Keratinocyte (primary cell): Measurements from ENCODE around the gene TKFC.

Source experiments
- CTCF ChIP-seq, 3 experiments: IDR thresholded peaks in 1 of 3; conservative IDR thresholded peaks in 1 of 3; optimal IDR thresholded peaks in 1 of 3; 2 replicates in 2 of 3; 3 replicates in 1 of 3; pipeline versions ENCODE3 to v1.5.1; 2011; ENCODE audit warnings: low read length in 3 of 3, mild to moderate bottlenecking in 3 of 3, moderate library complexity in 2 of 3, control low read depth in 1 of 3, inconsistent platforms in 1 of 3; ENCODE audit not compliant: insufficient read depth in 2 of 3; ENCODE audit errors: extremely low read depth in 1 of 3
- EZH2 ChIP-seq: IDR thresholded peaks from one replicate; pipeline ENCODE4 v1.6.1; 2012; ENCODE audit warnings: inconsistent platforms, mild to moderate bottlenecking, low read length, moderate library complexity

- TF ChIP-seq EZH2, result no peak
- no peak for TF ChIP-seq CTCF (optimal IDR thresholded peaks at IDR 0.05 in 1 of 3, IDR thresholded peaks at IDR 0.05 in 1 of 3, conservative IDR thresholded peaks at IDR 0.05 in 1 of 3; ENCODE audit: extremely low read depth in 1 of 3, insufficient read depth in 2 of 3, low read length in 3 of 3)
Measured at GRCh38 chr11:61341706-61342105, 8.7 kb downstream of the TKFC start.
